KOPT-K1 (cell line): ENCODE measurements around the gene TRMT1.

Experiments used
- H3K27ac ChIP-seq: fragments of 200-600 bp; sonication (generic); 2 replicates; pipeline ENCODE4 v1.5.1; 2016; ENCODE audit warnings: antibody characterized with exemption, mild to moderate bottlenecking, low read depth, low read length; ENCODE audit not compliant: poor library complexity, severe bottlenecking
- H3K36me3 ChIP-seq: fragments of 200-600 bp; sonication (generic); 2 replicates; pipeline ENCODE4 v1.5.1; 2017; ENCODE audit warnings: antibody characterized with exemption, mild to moderate bottlenecking, low read length, moderate library complexity; ENCODE audit not compliant: insufficient read depth
- H3K9me3 ChIP-seq: fragments of 200-600 bp; sonication (generic); 2 replicates; pipeline ENCODE4 v1.5.1; 2017; ENCODE audit warnings: antibody characterized with exemption, low read length, mild to moderate bottlenecking; ENCODE audit not compliant: insufficient read depth, poor library complexity, severe bottlenecking

Gene TRMT1

GRCh38 chr19:13083627-13084026 lies 32.9 kb downstream of the TRMT1 start:
- H3K27ac ChIP-seq, result no peak overlapping the region
- H3K9me3 ChIP-seq, result no peaks in the 10 kb centered on the region
- H3K36me3 ChIP-seq, result no peaks in the 10 kb centered on the region

GRCh38 chr19:13083008-13083404 lies 33.5 kb downstream of the TRMT1 start:
- Histone ChIP-seq H3K9me3 (no peaks in the 10 kb centered on the region), H3K27ac (no peak overlapping the region), H3K36me3 (no peaks in the 10 kb centered on the region)

GRCh38 chr19:13082192-13083007 lies 34.1 kb downstream of the TRMT1 start:
- H3K27ac ChIP-seq, result no peak overlapping the region
- no peaks in the 10 kb centered on the region for H3K36me3 ChIP-seq

GRCh38 chr19:13079542-13079986 lies 37.0 kb downstream of the TRMT1 start:
- no peaks in the 10 kb centered on the region for H3K9me3 ChIP-seq
- H3K36me3 ChIP-seq, result no peaks in the 10 kb centered on the region
- no peak overlapping the region for H3K27ac ChIP-seq

More at GRCh38 chr19:13082192-13083007, 34.1 kb downstream of the TRMT1 start:
- H3K9me3 ChIP-seq, result no peaks in the 10 kb centered on the region

GRCh38 chr19:13078897-13079541 lies 37.5 kb downstream of the TRMT1 start:
- Histone ChIP-seq H3K36me3 (no peaks in the 10 kb centered on the region; the same call in 1 of the 2 replicates), H3K9me3 (no peaks in the 10 kb centered on the region), H3K27ac (no peak overlapping the region)

- Histone ChIP-seq H3K9me3 (no peaks in the 10 kb centered on the region), H3K36me3 (no peaks in the 10 kb centered on the region; the same call in 1 of the 2 replicates), H3K27ac (no peak overlapping the region)
Measured at GRCh38 chr19:13078381-13078780, 38.2 kb downstream of the TRMT1 start.

GRCh38 chr19:13077240-13077639 lies 39.3 kb downstream of the TRMT1 start:
- no peaks in the 10 kb centered on the region; the same call in 1 of the 2 replicates for H3K36me3 ChIP-seq
- H3K9me3 ChIP-seq, result no peaks in the 10 kb centered on the region
- H3K27ac ChIP-seq, result no peak overlapping the region

GRCh38 chr19:13076787-13077186 lies 39.8 kb downstream of the TRMT1 start:
- no peaks in the 10 kb centered on the region for H3K9me3 ChIP-seq
- no peak overlapping the region for H3K27ac ChIP-seq
- H3K36me3 ChIP-seq, result no peaks in the 10 kb centered on the region; the same call in 1 of the 2 replicates

- no peaks in the 10 kb centered on the region; the same call in 1 of the 2 replicates for H3K36me3 ChIP-seq
- H3K27ac ChIP-seq, result no peak overlapping the region
- H3K9me3 ChIP-seq, result no peaks in the 10 kb centered on the region
Measured at GRCh38 chr19:13076320-13076719, 40.2 kb downstream of the TRMT1 start.

- no peaks in the 10 kb centered on the region for H3K9me3 ChIP-seq
- H3K36me3 ChIP-seq, result no peaks in the 10 kb centered on the region; the same call in 1 of the 2 replicates
Measured at GRCh38 chr19:13074378-13074777, 42.2 kb downstream of the TRMT1 start.

GRCh38 chr19:13073263-13073662 lies 43.3 kb downstream of the TRMT1 start:
- H3K36me3 ChIP-seq, result no peaks in the 10 kb centered on the region; the same call in 1 of the 2 replicates
- H3K27ac ChIP-seq, result no peak overlapping the region
- H3K9me3 ChIP-seq, result no peaks in the 10 kb centered on the region

More at GRCh38 chr19:13074378-13074777, 42.2 kb downstream of the TRMT1 start:
- H3K27ac ChIP-seq, result no peak overlapping the region

- no peaks in the 10 kb centered on the region; the same call in 1 of the 2 replicates for H3K36me3 ChIP-seq
- no peaks in the 10 kb centered on the region for H3K9me3 ChIP-seq
- H3K27ac ChIP-seq, result no peak overlapping the region
Measured at GRCh38 chr19:13072188-13072908, 44.2 kb downstream of the TRMT1 start.

GRCh38 chr19:13071444-13072187 lies 44.9 kb downstream of the TRMT1 start:
- Histone ChIP-seq H3K27ac (no peak overlapping the region), H3K36me3 (no peaks in the 10 kb centered on the region; the same call in 1 of the 2 replicates), H3K9me3 (no peaks in the 10 kb centered on the region)

- Histone ChIP-seq H3K27ac (no peak overlapping the region), H3K9me3 (no peaks in the 10 kb centered on the region), H3K36me3 (no peaks in the 10 kb centered on the region; the same call in 1 of the 2 replicates)
Measured at GRCh38 chr19:13070425-13071140, 46.0 kb downstream of the TRMT1 start.
